GM21515 (cell line): ENCODE measurements around the gene LARP4B.
"Not testable (repeated sequence)": the region's sequence is repeated elsewhere in the genome, so short reads cannot be mapped to it uniquely, and the experiment has no call there.

Experiments used
- ATAC-seq: cut with Tn5 transposase; IDR thresholded peaks from one replicate; pipeline ENCODE4 v1.9.1; 2021; ENCODE audit not compliant: unreplicated experiment

The LARP4B gene

GRCh38 chr10:958856-959255 is 27.4 kb upstream of the LARP4B start:
- ATAC-seq = no peak

DNA sequence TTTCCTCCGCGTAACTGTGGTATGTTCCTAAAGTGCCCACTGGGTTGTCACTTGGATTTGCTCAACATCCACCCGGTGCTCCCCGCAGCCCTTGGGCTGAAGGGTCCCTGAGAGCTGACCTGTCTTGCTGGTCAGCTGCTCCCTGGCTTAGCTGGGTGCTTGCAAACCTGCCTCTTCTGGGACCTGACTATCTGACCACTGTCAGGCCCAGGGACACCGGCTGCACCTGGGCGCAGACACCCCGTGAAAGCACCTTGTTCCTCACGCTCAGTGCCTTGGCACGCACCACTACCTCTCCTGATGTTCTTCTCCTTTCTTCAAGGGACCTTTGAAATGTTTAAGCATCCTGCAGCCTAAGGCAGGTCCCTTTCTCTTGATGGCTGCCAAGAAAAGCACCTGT is 26.6 kb upstream of the LARP4B start:
- no peak for ATAC-seq

DNA sequence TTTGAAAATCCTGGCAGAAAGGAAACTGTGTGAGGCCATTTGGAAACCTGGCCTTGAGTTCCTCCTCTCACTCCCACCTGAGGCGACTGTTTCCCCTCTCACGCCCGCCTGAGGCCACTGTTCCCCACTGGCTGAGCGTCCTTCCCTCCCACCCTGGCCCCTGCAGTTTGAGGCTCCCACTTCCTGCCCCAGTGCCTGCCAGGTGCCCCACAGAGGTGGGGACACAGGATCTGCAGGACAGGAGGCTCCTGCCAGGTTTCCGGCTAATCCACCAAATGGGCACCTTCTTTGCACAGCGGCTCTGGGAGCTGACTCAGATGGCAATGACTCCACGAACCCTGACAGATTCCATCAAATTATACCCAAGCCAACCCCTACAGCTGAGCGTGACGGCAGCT is 24.3 kb upstream of the LARP4B start:
- ATAC-seq = no peak

- ATAC-seq = no peak
These were observed 23.8 kb upstream of the LARP4B start for GRCh38 chr10:955127-955819.

DNA sequence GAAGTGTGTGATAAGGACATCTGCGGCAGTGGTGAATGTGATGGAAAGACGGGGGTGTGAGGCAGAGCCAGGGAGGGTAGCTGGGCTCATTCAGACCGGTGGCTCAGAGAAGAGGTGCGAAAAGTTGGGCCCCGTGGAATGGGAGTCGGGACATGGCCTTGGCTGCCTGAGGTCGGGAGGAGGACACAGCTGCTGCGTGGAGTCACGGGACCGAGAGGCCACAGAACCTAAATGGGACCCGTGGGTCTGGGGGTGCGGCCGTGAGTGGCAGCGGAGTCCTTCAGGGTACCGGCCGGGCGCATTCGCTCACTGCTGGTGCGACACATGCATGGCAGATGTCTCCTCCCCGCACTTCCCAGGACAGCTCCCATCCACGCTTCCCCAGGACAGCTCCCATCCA is 22.9 kb upstream of the LARP4B start:
- no peak for ATAC-seq

GRCh38 chr10:953836-954235 is 22.3 kb upstream of the LARP4B start:
- no peak for ATAC-seq

GRCh38 chr10:949446-949845 is 17.9 kb upstream of the LARP4B start:
- no peak for ATAC-seq

GRCh38 chr10:948347-948746 is 16.8 kb upstream of the LARP4B start:
- no peak for ATAC-seq

DNA sequence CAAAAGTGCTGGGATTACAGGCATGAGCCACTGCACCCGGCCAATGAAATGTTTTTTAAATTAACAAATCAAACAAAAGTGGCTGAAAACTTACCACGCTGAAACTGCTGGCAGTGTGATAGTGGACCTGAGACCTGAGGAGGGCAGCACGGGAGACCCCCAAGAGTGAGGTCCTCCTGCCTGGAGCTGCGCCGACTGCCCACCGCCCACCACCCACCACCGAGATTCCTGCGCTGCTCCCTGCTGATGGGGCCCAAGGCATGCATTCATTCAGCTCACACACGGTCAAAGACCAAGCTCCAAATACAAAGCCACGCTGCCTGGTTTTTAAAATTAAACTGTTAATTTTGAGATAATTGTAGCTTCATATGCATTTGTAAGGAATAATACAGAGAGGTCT is 16.4 kb upstream of the LARP4B start:
- ATAC-seq = no peak

GRCh38 chr10:947051-947450 is 15.5 kb upstream of the LARP4B start:
- no peak for ATAC-seq

DNA sequence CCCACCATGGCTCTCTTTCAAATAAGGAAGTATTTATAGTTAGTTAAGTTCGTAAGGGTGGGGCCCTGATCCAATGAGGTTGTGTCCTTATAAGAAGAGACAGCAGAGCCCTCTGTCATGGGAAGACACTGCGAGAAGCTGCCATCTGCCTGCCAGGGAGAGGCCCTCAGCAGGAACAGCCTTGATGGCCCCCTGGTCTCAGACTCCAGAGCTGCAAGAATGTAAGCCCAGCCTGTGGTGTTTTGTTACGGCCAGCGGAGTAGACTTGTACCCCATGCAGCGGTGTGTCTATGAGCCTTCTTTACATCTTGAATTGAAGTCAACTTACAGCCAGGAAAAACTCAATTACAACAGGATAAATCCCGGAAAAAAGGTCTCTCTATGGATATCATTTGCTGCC is 14.3 kb upstream of the LARP4B start:
- no peak for ATAC-seq

- peak; percentile 29 for ATAC-seq
These were observed 12.7 kb upstream of the LARP4B start for GRCh38 chr10:944034-944831.

GRCh38 chr10:943334-944033 is 12.0 kb upstream of the LARP4B start:
- ATAC-seq = peak; percentile 54

DNA sequence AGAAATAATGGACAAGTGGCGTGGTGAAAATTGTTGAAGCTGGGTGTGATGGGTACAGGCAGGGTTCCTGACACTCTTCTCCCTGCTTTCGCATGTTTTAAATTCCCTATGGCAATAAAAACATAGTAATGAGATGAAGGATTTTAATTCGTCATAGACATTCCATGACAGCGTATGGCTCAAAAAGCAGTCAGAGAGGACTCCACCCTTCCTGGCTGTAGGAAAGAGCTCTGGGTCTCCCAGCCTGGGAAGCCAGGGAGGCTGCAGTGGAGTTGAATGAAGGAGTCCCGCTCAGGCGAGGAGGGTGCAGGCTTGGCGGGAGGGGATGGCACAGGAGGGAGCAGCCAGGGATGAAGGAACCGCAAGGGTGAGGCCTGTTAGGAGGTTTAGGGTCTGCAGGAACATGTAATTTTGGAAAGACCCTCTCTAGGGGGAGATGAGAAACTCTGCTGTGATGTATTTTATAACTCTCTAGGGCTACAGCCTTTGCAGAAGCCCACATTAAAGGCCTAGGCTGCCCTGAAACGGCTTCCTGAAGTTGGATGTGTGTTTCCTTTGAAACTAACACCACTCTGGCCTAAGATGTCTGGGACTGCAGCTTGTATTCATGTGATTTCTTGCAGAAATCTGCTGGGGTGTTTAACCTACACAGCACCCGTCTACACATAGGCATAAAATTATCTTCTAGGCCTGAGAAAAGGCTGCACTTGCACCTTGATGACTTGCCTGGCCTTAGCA is 7.6 kb upstream of the LARP4B start:
- no peak for ATAC-seq

GRCh38 chr10:934746-935406 is 3.4 kb upstream of the LARP4B start:
- no peak for ATAC-seq

- ATAC-seq = not testable (repeated sequence)
These were observed 2.7 kb upstream of the LARP4B start for GRCh38 chr10:934165-934564.

GRCh38 chr10:932589-932988 is 1.1 kb upstream of the LARP4B start:
- ATAC-seq = no peak

DNA sequence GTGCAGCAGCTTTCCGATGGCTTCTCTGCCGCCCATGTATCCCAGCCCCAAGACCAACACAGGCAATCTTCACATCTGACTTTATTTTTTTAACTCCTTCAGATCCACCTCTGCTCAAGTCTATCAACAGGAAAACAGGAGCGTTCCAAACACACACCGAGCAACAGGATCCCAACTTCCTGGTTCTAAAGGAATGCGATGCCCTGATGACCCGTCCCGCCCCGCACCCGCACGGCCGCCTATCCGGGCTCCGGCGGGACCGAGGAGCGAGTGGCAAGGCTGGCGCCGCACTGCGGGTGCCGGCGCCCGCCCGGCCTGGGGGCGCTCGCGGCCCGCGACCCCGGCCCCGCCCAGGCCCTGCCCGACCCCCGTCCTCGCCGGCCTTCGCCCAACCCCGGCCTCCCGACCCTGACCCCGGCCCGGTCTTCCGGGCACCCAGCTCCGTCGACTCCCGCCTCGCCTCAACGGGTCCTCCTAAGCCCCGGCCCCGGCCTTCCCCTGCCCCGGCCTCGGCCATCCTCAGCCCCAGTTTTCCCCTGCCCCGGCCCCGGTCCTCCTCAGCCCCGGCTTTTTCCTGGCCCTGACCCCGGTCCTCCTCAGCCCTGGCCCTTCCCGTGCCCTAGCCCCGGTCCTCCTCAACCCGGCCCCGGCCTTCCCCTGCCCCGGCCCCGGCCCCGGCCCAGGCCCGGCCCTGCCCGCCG is 730 bp downstream of the LARP4B start:
- no peak for ATAC-seq

GRCh38 chr10:929960-930624 is 1.4 kb downstream of the LARP4B start:
- ATAC-seq = no peak

GRCh38 chr10:927131-927530 is 4.4 kb downstream of the LARP4B start:
- no peak for ATAC-seq
